ENCODE data around the gene IGF2R.

GRCh38 chr6:160041608-160042007 lies 72.7 kb downstream of the IGF2R start:
- no peak for TF ChIP-seq EP300 (IDR thresholded peaks at IDR 0.05)
- no peak for TF ChIP-seq CTCF (IDR thresholded peaks at IDR 0.05)
